GM18505 (cell line): ENCODE results near the gene CYTH4.

ENCODE experiments used
- ATAC-seq: cut with Tn5 transposase; IDR thresholded peaks from one replicate; pipeline ENCODE4 v1.9.1; 2021; ENCODE audit not compliant: unreplicated experiment
- POLR2A ChIP-seq: IDR thresholded peaks from 4 replicates; pipeline ENCODE4 v1.6.1; 2011; ENCODE audit warnings: borderline replicate concordance; ENCODE audit not compliant: insufficient read depth, insufficient read length; ENCODE audit errors: extremely low read depth

Gene CYTH4

GRCh38 chr22:37295213-37295886 is 13.0 kb downstream of the CYTH4 start:
- ATAC-seq: no peak
- no peak for TF ChIP-seq POLR2A

- ATAC-seq: no peak
- peak; percentile 23 for TF ChIP-seq POLR2A
Observed at GRCh38 chr22:37295946-37296345, 13.6 kb downstream of the CYTH4 start.

DNA sequence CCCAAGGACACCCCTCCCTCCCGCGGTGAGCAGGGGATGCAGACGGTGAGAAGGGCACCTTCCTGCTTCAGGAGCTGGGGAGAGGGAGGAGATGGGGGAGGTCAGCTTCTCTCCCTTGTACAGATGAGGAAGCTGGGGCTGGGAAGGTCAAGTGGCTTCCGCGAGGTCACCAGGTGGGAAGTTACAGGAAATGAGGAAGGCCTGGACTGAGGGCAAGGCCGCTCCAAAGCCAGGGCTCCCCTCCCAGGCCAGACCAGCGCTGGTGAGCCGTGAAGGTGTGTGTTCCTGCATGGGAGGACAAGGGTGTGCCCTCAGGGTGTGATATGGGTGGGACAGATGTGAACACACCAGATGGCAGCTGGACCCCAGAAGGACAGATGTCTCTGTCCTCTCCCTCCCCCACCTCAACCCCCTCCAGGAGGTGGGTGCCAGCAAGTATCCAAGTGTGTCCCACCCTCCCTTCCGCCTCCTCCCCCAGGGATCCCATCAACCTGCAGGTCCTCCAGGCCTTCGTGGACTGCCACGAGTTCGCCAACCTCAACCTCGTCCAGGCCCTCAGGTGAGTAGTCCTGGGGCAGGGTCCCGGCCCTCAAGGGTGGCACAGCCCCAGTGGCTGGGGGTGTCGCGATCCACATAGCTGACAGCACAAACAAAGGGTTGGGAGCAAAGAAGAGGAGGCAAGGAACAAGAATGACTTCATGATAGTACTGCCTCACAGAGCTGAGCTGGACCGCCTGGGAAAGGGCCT is 16.6 kb downstream of the CYTH4 start:
- TF ChIP-seq POLR2A: no peak
- no peak for ATAC-seq

- no peak for ATAC-seq
- no peak for TF ChIP-seq POLR2A
Observed at GRCh38 chr22:37299969-37300509, 17.7 kb downstream of the CYTH4 start.

- no peak for TF ChIP-seq POLR2A
- no peak for ATAC-seq
Observed at GRCh38 chr22:37300551-37301017, 18.3 kb downstream of the CYTH4 start.

GRCh38 chr22:37301144-37301830 is 19.0 kb downstream of the CYTH4 start:
- no peak for TF ChIP-seq POLR2A

GRCh38 chr22:37302674-37303555 is 20.6 kb downstream of the CYTH4 start:
- TF ChIP-seq POLR2A: no peak
- ATAC-seq: no peak

More at GRCh38 chr22:37301144-37301830, 19.0 kb downstream of the CYTH4 start:
- no peak for ATAC-seq

GRCh38 chr22:37303821-37304274 is 21.5 kb downstream of the CYTH4 start:
- no peak for ATAC-seq

GRCh38 chr22:37304595-37305343 is 22.5 kb downstream of the CYTH4 start:
- ATAC-seq: no peak
- TF ChIP-seq POLR2A: no peak

More at GRCh38 chr22:37303821-37304274, 21.5 kb downstream of the CYTH4 start:
- TF ChIP-seq POLR2A: no peak

GRCh38 chr22:37305887-37306286 is 23.6 kb downstream of the CYTH4 start:
- no peak for TF ChIP-seq POLR2A
- ATAC-seq: no peak

GRCh38 chr22:37306494-37306829 is 24.2 kb downstream of the CYTH4 start:
- ATAC-seq: no peak
- no peak for TF ChIP-seq POLR2A
